Measurements from ENCODE around the gene KIF18A.

- TF ChIP-seq CTCF (IDR thresholded peaks at IDR 0.05 in 8 of 11, conservative IDR thresholded peaks at IDR 0.05 in 3 of 11) (no peak), POLR2AphosphoS5 (IDR thresholded peaks at IDR 0.05) (no peak)
Observed at GRCh38 chr11:28048812-28049211, 59.1 kb downstream of the KIF18A start.
